A549 treated with dexamethasone at 1 μM for 4 hours (cell line): ENCODE results near the gene CAPNS2. TPM values are rescaled to one million over a fixed set of nuclear protein-coding genes. Genes with fewer than 3 reads are reported as not detected.

Experiments
- total RNA-seq: library from RNA; stranded (reverse); fragments of 200-300 nt; extraction: Qiagen RNA extraction; gene quantifications from 5 replicates; pipeline ENCODE4 v1.2.3, GENCODE V29; 2022

The CAPNS2 gene
- total RNA-seq, result 0.08 TPM in 1 of 5 replicates, not detected in the others

DNA sequence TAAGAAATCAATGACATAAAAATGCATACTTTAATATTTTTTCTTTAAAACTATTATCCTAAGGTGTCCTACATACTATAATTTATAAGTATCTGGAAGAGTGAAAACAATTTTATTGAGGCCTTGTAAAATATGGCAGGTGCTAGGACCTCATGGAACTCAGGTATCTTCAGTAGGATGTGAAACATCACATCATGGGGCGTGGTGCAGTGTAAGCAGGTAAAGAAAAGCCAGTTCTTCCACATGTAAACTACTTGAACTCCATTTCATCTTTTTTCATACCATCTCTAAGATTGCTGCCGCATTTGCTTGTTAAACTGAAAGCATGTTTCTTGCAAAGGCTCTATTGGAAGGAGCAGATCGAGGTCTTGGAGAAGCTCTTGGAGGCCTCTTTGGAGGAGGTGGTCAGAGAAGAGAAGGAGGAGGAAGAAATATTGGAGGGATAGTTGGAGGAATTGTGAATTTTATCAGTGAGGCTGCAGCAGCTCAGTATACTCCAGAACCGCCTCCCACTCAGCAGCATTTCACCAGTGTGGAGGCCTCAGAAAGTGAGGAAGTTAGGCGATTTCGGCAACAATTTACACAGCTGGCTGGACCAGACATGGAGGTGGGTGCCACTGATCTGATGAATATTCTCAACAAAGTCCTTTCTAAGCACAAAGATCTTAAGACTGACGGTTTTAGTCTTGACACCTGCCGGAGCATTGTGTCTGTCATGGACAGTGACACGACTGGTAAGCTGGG is at the start of gene CAPNS2:
CAPNS2 (plus strand) TSS at position 253 of the 744 bp plus-strand sequence; CDS start at position 326, 73 bp downstream.

Other genes starting within 250 kb of the CAPNS2 start
- gene IRX6, start 242.5 kb upstream of the CAPNS2 start, total RNA-seq, result not detected in 5 replicates
- gene MMP2, start 87.5 kb upstream of the CAPNS2 start, total RNA-seq, result 8.7 to 12.2 TPM (median 9.8 TPM) in 5 replicates
- 3.0 to 5.5 TPM (median 4.6 TPM) in 5 replicates for gene LPCAT2, start 57.6 kb upstream of the CAPNS2 start, total RNA-seq
- 0.04 to 0.13 TPM (median 0.06 TPM) in 4 of 5 replicates, not detected in the other for gene SLC6A2, start 89.3 kb downstream of the CAPNS2 start, total RNA-seq